SU-DHL-6 (cell line): ENCODE measurements around the gene GPC3.

Experiments used
- H2AFZ ChIP-seq: fragments of 200-600 bp; sonication (generic); 2 replicates; pipeline ENCODE4 v1.6.1; 2014; ENCODE audit warnings: low read depth, mild to moderate bottlenecking, moderate library complexity, mixed read lengths, antibody characterized with exemption, low read length; ENCODE audit not compliant: severe bottlenecking
- H3F3A ChIP-seq: fragments of 200-600 bp; shearing (Covaris generic); 2 replicates; pipeline ENCODE4 v1.6.0; 2016; ENCODE audit warnings: antibody characterized with exemption, mild to moderate bottlenecking; ENCODE audit not compliant: insufficient read depth
- H3K27ac ChIP-seq: fragments of 200-600 bp; sonication (generic); 2 replicates; pipeline ENCODE4 v1.5.1; 2016; ENCODE audit warnings: low read depth, mild to moderate bottlenecking, low read length, moderate library complexity, mixed read lengths
- H3K27me3 ChIP-seq: fragments of 200-600 bp; sonication (generic), shearing (Covaris generic); 2 replicates; pipeline ENCODE4 v1.6.0; 2014; ENCODE audit warnings: mild to moderate bottlenecking, low read length
- H3K36me3 ChIP-seq: fragments of 200-600 bp; sonication (generic); 2 replicates; pipeline ENCODE4 v1.6.1; 2014; ENCODE audit warnings: mild to moderate bottlenecking, low read length, mixed read lengths
- H3K4me2 ChIP-seq: fragments of 300-600, 200-600 bp; shearing (Covaris generic), sonication (generic); 2 replicates; pipeline ENCODE4 v1.6.0; 2014; ENCODE audit warnings: low read length, low read depth, mild to moderate bottlenecking; ENCODE audit not compliant: poor library complexity, severe bottlenecking
- H3K4me3 ChIP-seq: fragments of 200-600 bp; sonication (generic); 2 replicates; pipeline ENCODE4 v1.5.1; 2014; ENCODE audit warnings: antibody characterized with exemption, low read length, mild to moderate bottlenecking, mixed read lengths; ENCODE audit not compliant: insufficient read depth, poor library complexity, severe bottlenecking
- H3K79me2 ChIP-seq: fragments of 200-600 bp; sonication (generic); 2 replicates; pipeline ENCODE4 v1.6.1; 2014; ENCODE audit warnings: mild to moderate bottlenecking, low read length, moderate library complexity; ENCODE audit not compliant: insufficient read depth
- H3K9ac ChIP-seq: fragments of 200-600 bp; sonication (generic); 2 replicates; pipeline ENCODE4 v1.7.0; 2014; ENCODE audit warnings: mild to moderate bottlenecking, low read length
- H3K9me2 ChIP-seq: fragments of 200-600 bp; sonication (generic); replicated peaks from 2 replicates; pipeline ENCODE4 v1.6.1; 2014; ENCODE audit warnings: low read length; ENCODE audit not compliant: insufficient read depth
- H3K9me3 ChIP-seq: fragments of 200-600 bp; sonication (generic); 2 replicates; pipeline ENCODE4 v1.6.1; 2014; ENCODE audit warnings: low read length, mixed read lengths; ENCODE audit not compliant: insufficient read depth
- H4K20me1 ChIP-seq: fragments of 200-600 bp; sonication (generic); 2 replicates; pipeline ENCODE4 v1.6.1; 2014; ENCODE audit warnings: low read depth, mild to moderate bottlenecking, antibody characterized with exemption, low read length, moderate library complexity, mixed read lengths
- EZH2phosphoT487 ChIP-seq: fragments of 200-600 bp; sonication (generic), shearing (Covaris generic); conservative IDR thresholded peaks from 2 replicates; pipeline ENCODE4 v1.6.1; 2018; ENCODE audit warnings: mild to moderate bottlenecking, antibody characterized with exemption, low read length, moderate library complexity, mixed read lengths
- TF ChIP-seq, protein P1 (sequence below): fragments of 200-600 bp; sonication (generic); IDR thresholded peaks from one replicate; pipeline ENCODE4 v1.5.1; 2017; ENCODE audit warnings: antibody characterized with exemption, mild to moderate bottlenecking, low read length, moderate library complexity; ENCODE audit not compliant: insufficient read depth, poor library complexity, severe bottlenecking

Gene GPC3

DNA sequence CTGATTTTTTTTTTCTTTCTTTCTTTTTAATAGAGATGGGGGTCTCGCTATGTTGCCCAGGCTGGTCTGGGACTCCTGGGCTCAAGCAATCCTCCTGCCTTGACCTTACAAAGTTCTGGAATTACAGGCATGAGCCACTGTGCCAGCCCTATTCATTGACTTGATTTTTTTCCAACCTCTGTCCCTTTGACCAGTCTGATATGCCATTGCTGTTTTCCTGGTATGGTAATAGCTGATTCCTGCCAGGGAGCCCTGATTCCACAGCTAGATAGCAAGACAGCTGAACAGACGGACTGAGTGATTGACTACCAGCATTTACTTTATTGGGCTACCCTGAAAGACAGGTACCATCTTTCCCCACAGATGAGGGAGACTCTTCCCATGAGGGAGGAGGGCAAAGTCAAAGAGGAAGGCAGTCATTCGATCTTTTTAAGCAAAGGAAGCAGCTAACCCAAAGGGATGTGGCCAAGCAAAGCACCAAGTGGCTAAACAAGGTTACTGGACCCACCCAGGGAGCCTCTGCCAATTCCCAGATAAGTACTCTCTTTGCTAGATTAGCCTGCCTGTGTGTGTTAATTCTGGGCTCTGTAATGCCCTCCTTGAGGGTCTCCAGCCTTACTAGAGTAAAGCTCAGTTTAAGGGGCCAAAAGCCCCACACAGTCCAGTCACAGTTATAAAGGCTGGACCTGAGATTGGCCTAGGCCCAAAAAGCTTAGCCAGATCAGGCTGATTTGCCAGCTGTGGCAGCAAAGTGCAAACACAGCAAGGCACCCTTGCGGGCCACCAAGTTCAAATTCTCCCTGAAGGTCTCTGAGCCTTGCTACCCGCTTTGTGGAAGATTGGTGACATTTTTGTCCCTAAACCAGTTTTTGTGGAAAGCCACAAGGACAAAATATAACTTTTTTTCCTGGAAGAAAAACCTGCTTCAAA, 377.7 kb downstream of the GPC3 start:
- no peak overlapping the region for H3K4me3 ChIP-seq
- no peaks in the 10 kb centered on the region for H3K79me2 ChIP-seq
- H3K9me2 ChIP-seq: no peaks in the 10 kb centered on the region
- H3K9ac ChIP-seq: no peak overlapping the region
- TF ChIP-seq EZH2phosphoT487: no peak
- TF ChIP-seq, protein P1, sequence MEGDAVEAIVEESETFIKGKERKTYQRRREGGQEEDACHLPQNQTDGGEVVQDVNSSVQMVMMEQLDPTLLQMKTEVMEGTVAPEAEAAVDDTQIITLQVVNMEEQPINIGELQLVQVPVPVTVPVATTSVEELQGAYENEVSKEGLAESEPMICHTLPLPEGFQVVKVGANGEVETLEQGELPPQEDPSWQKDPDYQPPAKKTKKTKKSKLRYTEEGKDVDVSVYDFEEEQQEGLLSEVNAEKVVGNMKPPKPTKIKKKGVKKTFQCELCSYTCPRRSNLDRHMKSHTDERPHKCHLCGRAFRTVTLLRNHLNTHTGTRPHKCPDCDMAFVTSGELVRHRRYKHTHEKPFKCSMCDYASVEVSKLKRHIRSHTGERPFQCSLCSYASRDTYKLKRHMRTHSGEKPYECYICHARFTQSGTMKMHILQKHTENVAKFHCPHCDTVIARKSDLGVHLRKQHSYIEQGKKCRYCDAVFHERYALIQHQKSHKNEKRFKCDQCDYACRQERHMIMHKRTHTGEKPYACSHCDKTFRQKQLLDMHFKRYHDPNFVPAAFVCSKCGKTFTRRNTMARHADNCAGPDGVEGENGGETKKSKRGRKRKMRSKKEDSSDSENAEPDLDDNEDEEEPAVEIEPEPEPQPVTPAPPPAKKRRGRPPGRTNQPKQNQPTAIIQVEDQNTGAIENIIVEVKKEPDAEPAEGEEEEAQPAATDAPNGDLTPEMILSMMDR: no peak
- no peak overlapping the region for H3K4me2 ChIP-seq
- H3K36me3 ChIP-seq: no peaks in the 10 kb centered on the region
- no peak overlapping the region for H2AFZ ChIP-seq
- no peak overlapping the region for H3K27ac ChIP-seq
- no peaks in the 10 kb centered on the region for H3K27me3 ChIP-seq
- no peaks in the 10 kb centered on the region for H3K9me3 ChIP-seq
- no peaks in the 10 kb centered on the region for H3F3A ChIP-seq
- no peaks in the 10 kb centered on the region for H4K20me1 ChIP-seq

DNA sequence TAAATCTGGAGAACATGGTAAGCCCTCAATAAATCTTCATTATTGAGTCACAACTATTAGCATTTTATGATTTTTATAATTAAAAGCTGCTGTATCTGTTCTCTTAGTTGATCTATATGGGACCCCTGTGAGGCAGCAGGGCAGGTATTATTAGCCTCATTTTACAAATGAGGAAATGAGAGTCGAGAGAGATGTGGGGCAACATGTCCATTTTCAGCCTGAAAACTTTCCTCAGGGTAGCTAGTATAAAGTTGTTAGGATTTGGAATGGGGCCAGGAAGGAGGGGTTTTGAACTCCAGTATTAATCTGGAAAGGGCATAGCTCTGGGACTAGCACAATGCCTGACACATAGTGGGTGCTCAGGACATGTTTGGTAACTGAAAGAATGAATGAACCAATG, 378.4 kb downstream of the GPC3 start:
- Histone ChIP-seq H3K9me3 (no peaks in the 10 kb centered on the region), H3F3A (no peaks in the 10 kb centered on the region), H3K27ac (no peak overlapping the region), H4K20me1 (no peaks in the 10 kb centered on the region), H3K9me2 (no peaks in the 10 kb centered on the region), H2AFZ (no peak overlapping the region), H3K4me3 (no peak overlapping the region), H3K79me2 (no peaks in the 10 kb centered on the region), H3K36me3 (no peaks in the 10 kb centered on the region), H3K4me2 (no peak overlapping the region), H3K27me3 (no peaks in the 10 kb centered on the region), H3K9ac (no peak overlapping the region)
- no peak for TF ChIP-seq EZH2phosphoT487
- TF ChIP-seq, protein P1: no peak

DNA sequence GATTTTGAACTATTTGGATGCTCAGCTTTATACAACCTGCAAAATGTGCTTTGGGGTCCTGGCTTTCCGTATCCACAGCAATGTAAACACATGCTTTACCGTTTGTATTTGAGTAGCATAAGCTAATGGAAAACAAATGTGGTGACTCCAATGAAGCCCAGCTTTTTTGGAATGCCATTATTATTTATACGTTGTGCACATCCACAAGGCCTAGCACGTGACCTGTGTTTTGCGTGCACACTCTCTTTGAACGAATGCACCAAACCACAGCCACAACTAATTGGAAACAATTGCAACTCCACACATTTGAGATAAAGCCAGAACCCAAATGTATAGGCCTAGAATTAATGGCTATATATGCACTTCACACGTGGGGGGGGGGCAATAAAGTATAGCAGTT, 380.6 kb downstream of the GPC3 start:
- Histone ChIP-seq H3F3A (no peaks in the 10 kb centered on the region), H3K27ac (no peak overlapping the region), H3K9me2 (no peaks in the 10 kb centered on the region), H3K4me2 (no peak overlapping the region), H4K20me1 (no peaks in the 10 kb centered on the region), H3K9me3 (no peaks in the 10 kb centered on the region), H3K9ac (no peak overlapping the region), H3K36me3 (no peaks in the 10 kb centered on the region), H3K27me3 (no peaks in the 10 kb centered on the region), H3K79me2 (no peaks in the 10 kb centered on the region), H2AFZ (no peak overlapping the region), H3K4me3 (no peak overlapping the region)
- TF ChIP-seq, protein P1: no peak
- no peak for TF ChIP-seq EZH2phosphoT487
